KMS-11 (cell line): ENCODE data around the gene MAGI2.

Experiments used
- H2AFZ ChIP-seq: fragments of 200-600 bp; sonication (generic); 2 replicates; pipeline ENCODE4 v1.6.1; 2016; ENCODE audit warnings: antibody characterized with exemption, mixed run types, low read depth
- H3K27ac ChIP-seq: fragments of 200-600 bp; sonication (generic); 2 replicates; pipeline ENCODE4 v1.6.1; 2016; ENCODE audit warnings: mild to moderate bottlenecking, mixed run types
- H3K27me3 ChIP-seq: fragments of 200-600 bp; sonication (generic); 2 replicates; pipeline ENCODE4 v1.6.1; 2017; ENCODE audit warnings: mild to moderate bottlenecking, low read depth, mixed run types, moderate library complexity; ENCODE audit not compliant: insufficient read depth
- H3K36me3 ChIP-seq: fragments of 200-600 bp; sonication (generic); 2 replicates; pipeline ENCODE4 v1.6.1; 2017; ENCODE audit warnings: mild to moderate bottlenecking, mixed run types; ENCODE audit not compliant: insufficient read depth
- H3K4me1 ChIP-seq: fragments of 200-600 bp; sonication (generic); 2 replicates; pipeline ENCODE4 v1.6.1; 2016; ENCODE audit warnings: mild to moderate bottlenecking, low read depth, mixed run types; ENCODE audit not compliant: poor library complexity, severe bottlenecking
- H3K4me2 ChIP-seq: fragments of 200-600 bp; sonication (generic); 2 replicates; pipeline ENCODE4 v1.7.0; 2016; ENCODE audit warnings: mild to moderate bottlenecking, mixed run types
- H3K4me3 ChIP-seq: fragments of 200-600 bp; sonication (generic); IDR thresholded peaks from 2 replicates; pipeline ENCODE4 v1.6.1; 2017; ENCODE audit warnings: low read depth, low read length, mixed read lengths; ENCODE audit not compliant: insufficient read depth
- H3K79me2 ChIP-seq: fragments of 200-600 bp; sonication (generic); 2 replicates; pipeline ENCODE4 v1.6.1; 2016; ENCODE audit warnings: low read depth, mixed run types; ENCODE audit not compliant: insufficient read depth
- H3K9ac ChIP-seq: fragments of 200-600 bp; sonication (generic); 2 replicates; pipeline ENCODE4 v1.6.1; 2016; ENCODE audit warnings: mild to moderate bottlenecking, mixed run types
- H4K20me1 ChIP-seq: fragments of 200-600 bp; sonication (generic); 2 replicates; pipeline ENCODE4 v1.6.1; 2016; ENCODE audit warnings: mild to moderate bottlenecking, mixed run types; ENCODE audit not compliant: insufficient read depth
- TF ChIP-seq, protein P1 (sequence below): fragments of 200-600 bp; sonication (generic); conservative IDR thresholded peaks from 2 replicates; pipeline ENCODE4 v1.6.1; 2017; ENCODE audit warnings: low read depth, mild to moderate bottlenecking, antibody characterized with exemption, low read length, moderate library complexity, mixed read lengths

Gene MAGI2

DNA sequence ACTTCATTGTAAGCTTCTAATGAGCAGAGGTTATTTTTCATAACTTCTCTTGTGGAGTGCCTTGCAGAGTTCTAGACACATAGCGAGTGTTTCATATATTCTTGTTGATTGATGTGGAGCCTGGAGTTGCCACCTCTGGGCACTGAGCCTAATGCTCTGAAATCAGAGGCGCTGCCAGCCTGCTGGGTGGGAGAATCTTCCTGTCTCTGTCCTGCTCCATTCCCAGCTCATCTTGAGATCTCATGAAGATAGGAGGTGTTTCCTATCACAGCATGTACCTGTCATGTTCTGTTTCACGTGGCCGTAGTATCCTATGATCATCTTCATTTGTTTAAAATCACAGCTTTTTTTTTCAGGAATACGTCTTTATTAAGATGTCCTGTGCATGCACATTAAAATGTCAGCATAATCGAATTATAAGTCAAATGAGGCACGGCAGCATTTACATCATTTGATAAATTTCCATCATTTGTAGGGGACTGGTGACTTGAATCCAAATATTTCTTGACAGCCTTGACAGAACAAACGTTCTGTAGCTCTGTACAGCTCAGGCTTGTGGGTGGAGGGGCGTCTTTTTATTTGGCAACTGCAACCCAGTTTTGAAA is 1261.9 kb downstream of the MAGI2 start:
- no peak overlapping the region for H3K9ac ChIP-seq
- TF ChIP-seq, protein P1, sequence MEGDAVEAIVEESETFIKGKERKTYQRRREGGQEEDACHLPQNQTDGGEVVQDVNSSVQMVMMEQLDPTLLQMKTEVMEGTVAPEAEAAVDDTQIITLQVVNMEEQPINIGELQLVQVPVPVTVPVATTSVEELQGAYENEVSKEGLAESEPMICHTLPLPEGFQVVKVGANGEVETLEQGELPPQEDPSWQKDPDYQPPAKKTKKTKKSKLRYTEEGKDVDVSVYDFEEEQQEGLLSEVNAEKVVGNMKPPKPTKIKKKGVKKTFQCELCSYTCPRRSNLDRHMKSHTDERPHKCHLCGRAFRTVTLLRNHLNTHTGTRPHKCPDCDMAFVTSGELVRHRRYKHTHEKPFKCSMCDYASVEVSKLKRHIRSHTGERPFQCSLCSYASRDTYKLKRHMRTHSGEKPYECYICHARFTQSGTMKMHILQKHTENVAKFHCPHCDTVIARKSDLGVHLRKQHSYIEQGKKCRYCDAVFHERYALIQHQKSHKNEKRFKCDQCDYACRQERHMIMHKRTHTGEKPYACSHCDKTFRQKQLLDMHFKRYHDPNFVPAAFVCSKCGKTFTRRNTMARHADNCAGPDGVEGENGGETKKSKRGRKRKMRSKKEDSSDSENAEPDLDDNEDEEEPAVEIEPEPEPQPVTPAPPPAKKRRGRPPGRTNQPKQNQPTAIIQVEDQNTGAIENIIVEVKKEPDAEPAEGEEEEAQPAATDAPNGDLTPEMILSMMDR: no peak
- no peaks in the 10 kb centered on the region for H4K20me1 ChIP-seq

DNA sequence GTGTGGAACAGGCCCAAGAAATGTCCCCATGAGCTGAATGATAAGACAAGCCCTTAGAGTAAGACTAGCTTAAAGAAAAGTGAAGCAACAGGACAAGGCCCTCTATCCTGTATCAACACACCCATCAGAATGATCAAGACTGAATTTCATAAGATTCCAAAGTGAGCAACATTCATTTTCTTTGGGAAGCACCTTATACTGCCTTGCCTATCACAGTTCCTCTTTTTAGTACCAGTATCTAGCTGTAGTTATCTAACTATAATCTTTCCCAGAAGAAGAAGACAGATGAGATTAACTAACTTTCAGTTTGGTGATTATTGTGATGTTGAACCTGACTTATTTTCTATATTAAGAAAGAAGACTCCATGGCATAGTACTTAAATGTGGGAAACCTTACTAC is 1263.7 kb downstream of the MAGI2 start:
- H2AFZ ChIP-seq: no peak overlapping the region
- H3K79me2 ChIP-seq: no peaks in the 10 kb centered on the region
- H3K9ac ChIP-seq: no peak overlapping the region
- H3K36me3 ChIP-seq: no peaks in the 10 kb centered on the region
- no peaks in the 10 kb centered on the region for H4K20me1 ChIP-seq
- H3K27me3 ChIP-seq: no peaks in the 10 kb centered on the region
- no peak overlapping the region for H3K4me2 ChIP-seq
- H3K27ac ChIP-seq: no peak overlapping the region
- no peak overlapping the region for H3K4me3 ChIP-seq
- no peaks in the 10 kb centered on the region for H3K4me1 ChIP-seq
- TF ChIP-seq, protein P1: no peak

More for the DNA sequence above, 1261.9 kb downstream of the MAGI2 start:
- Histone ChIP-seq H3K27ac (no peak overlapping the region), H3K4me2 (no peak overlapping the region), H3K4me3 (no peak overlapping the region), H3K79me2 (no peaks in the 10 kb centered on the region), H3K4me1 (no peaks in the 10 kb centered on the region), H3K36me3 (no peaks in the 10 kb centered on the region), H2AFZ (no peak overlapping the region), H3K27me3 (no peaks in the 10 kb centered on the region)

DNA sequence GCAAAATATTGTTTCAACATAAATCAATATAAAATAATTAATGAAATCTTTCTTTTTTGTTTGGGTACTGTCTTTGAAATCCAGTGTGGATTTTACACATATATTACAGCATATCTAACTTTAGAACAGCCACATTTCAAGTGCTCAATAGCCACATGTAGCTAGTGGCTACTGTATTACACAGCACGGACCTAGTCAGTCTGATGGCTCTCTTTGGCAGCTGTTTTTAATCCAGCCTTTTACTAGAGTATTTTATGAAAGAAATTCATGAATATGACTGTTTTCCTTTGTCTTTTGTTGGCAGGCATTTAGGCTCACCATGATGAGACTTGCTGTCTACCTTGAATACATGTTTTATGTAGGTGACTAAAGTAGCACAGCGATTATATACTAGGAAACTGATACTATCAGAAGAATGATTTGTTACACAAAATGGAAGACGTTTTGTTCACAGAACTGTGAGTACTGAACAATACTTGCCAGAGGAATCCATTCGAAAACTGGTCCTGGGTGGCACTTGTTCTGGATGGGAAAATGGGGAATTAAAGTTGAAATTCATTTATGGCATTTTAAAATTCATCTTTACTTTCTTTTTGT is 1268.2 kb downstream of the MAGI2 start:
- no peaks in the 10 kb centered on the region for H3K4me1 ChIP-seq
- no peaks in the 10 kb centered on the region for H3K79me2 ChIP-seq
- H3K36me3 ChIP-seq: no peaks in the 10 kb centered on the region; the same call in 1 of the 2 replicates
- no peaks in the 10 kb centered on the region for H3K27me3 ChIP-seq
- H3K9ac ChIP-seq: no peak overlapping the region
- no peak overlapping the region for H3K4me2 ChIP-seq
- H3K4me3 ChIP-seq: no peak overlapping the region
- H4K20me1 ChIP-seq: no peaks in the 10 kb centered on the region
- TF ChIP-seq, protein P1: no peak
- no peak overlapping the region for H3K27ac ChIP-seq
- H2AFZ ChIP-seq: no peak overlapping the region

DNA sequence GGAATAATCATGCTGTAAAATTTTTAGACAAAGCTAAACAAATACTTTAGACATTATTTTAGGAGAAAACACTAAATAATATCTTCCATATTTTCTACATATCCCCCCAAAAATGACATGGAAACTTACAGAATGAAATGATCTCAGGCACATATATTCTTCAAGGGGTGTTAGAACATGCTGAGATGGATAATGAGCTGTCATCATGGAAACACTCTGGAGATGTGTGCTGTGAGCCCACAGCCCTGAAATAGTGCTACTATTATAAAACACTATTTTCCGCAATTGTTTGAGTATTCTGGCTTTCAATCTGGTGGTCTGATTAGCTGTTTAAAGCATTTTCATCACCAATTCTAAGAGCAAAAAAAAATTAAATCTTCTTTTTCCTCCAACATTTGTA is 1269.2 kb downstream of the MAGI2 start:
- Histone ChIP-seq H3K27me3 (no peaks in the 10 kb centered on the region), H3K4me3 (no peak overlapping the region), H3K9ac (no peak overlapping the region), H3K4me1 (no peaks in the 10 kb centered on the region), H2AFZ (no peak overlapping the region), H3K27ac (no peak overlapping the region), H3K36me3 (no peaks in the 10 kb centered on the region; the same call in 1 of the 2 replicates), H4K20me1 (no peaks in the 10 kb centered on the region), H3K4me2 (no peak overlapping the region), H3K79me2 (no peaks in the 10 kb centered on the region)
- TF ChIP-seq, protein P1: no peak
